HG02981 (cell line): ENCODE measurements around the gene NKX6-2.
"Not testable (repeated sequence)": the region's sequence is repeated elsewhere in the genome, so short reads cannot be mapped to it uniquely, and the experiment has no call there.

ENCODE experiments used
- ATAC-seq: cut with Tn5 transposase; IDR thresholded peaks from one replicate; pipeline ENCODE4 v1.9.1; 2021; ENCODE audit warnings: mild to moderate bottlenecking, moderate library complexity; ENCODE audit not compliant: unreplicated experiment

NKX6-2 gene

DNA sequence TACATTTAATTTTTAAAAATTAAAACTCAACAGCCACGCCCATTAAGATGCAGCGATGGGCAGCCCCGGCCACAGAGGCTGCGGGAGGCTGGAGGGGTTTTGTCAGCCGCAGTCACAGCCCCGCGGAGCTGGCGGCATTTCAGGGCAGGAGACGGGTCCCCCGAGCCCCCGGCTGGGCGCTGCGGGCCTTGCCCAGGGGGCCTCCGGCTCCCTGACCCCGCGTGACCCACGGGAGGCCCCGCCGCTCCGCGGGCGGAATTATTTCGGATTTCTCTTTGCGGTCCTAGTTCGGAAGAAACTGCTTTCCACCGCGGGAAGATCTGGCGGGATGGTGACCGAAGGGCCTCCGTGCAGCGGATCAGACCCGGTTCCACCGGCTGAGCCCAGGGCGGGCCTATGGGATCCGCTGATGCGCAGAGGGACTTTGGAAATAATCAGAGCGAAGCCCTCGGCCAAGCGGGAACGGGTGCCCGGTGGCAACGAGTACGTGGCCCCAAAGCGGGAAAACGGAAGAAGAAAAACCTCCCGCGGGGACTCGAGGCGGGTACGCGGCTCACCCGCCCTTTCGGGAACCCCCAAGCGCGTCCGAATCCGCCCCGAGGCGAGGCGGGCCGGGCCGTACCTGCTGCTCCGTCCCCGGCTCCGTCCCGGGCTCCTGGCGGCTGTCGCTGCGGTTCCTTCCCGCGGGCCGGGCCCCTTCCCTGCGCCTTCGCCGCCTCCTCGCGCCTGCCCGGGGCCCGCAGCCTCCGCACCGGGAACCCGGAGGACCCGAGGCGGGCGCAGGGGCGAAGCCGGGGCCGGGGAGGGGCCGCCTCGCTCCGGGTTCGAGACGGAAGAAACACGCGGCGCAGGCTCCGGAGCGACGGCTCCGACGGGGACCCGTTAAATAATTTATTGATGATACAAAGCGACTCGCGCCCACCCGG is 1.7 kb downstream of the NKX6-2 start:
- no peak for ATAC-seq

DNA sequence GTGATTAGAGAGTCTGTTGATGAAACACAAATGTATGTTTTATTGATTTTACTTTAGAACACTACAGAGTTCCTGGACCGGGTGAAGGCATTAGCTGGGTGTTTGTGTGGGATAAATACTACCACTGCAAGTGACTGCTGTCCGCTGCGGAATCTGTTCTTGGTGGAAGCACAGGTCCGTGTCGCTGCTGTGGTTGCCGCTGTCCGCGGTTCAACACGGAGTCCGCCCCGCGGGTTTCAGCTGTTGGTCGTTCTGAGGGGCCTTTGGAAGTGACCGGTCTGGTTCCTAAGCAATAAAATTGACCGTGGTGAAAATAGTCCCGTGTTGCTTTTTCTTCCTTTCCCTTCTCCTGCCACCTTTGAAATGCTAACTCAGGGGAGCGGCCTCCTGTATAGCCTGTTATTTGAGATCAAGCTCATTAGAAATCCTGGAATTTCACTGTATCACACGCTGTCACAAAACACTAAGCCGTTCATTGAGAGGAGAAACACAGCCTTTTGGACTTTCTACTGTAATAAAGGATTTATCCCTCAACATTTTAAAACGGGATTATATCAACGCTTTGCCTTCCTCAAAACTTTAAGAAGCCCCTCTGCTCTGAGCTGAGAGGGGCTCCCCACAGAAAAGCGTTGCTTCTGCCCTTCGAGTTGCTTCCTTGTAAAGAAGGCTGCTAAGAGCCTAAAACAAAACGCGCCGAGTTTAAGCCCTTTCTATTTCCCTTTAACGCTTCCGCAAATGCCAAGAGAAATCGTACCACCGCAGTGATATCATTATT is 2.6 kb downstream of the NKX6-2 start:
- no peak for ATAC-seq

DNA sequence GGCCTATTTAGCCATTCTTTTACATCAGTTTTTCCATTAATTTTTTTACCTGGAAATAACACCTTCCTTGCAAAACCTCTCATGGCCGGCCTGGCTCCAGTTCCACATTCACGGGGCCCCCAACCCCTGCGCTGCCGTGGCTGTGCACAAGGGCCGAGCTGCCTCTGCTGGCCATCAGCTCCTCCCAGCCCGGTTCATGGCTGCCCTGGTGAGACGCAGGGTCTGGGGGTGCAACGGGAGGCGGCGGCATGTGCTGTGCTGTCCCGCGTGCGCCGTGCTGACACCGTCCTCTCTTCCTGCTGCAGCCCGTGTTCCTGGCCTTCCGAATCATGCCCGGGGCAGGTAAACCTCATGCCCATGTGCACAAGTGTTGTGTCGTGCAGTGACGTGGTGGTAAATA is 4.4 kb downstream of the NKX6-2 start:
- ATAC-seq = no peak

DNA sequence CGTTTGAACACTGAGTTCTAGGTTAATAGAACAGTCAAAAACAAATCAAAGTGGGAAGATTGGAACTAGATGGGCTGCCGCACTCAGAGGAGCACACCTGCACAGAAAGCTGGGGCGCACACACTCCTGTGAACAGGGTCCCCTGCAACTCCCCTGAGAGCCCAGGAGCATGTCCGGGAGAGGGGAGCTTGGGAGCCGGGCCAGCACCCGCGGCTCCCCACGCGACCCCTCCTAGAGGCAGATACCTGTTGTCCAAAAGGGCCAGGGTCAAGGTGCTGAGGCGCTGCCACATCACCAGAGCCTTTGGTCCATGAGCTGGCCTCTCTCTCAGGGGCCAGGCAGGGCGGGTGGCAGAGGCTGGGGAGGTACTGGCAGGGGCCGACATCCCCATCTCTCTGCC is 5.6 kb downstream of the NKX6-2 start:
- ATAC-seq = no peak

DNA sequence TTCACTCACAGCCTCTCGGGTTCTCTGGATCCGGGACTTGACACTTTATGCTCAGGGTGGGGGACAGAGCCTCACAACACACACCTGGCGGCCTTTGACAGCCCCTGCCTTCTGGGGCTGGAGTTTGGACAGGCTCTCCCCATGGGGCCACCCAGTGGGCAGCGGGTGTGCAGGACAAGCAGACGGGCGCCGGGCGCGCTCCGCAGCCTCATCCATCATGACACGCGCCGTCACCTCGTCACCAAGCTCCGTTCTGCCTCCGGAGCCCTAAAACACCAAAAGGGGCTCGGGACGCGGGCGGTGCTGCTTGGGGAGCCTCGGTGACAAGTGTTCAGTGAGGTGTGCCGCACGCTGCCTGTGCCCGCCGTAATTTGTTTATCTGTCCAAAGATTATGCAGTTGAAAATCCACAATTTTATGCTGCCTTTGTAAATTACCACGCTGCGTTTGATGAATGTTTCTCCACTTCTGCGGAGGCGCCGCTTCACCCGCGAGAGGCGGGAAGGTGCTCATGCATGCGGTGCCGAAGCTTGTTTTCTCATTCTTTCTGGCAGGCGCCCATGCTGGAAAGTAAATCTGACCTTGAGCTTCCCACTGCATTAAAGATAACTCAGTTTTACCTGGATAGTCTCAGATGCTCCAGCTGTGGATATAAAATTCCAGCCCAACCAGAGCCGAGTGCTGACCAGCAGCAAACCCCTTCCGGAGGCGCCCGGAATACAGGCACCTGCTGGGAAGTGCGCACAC is 6.2 kb downstream of the NKX6-2 start:
- ATAC-seq = no peak

DNA sequence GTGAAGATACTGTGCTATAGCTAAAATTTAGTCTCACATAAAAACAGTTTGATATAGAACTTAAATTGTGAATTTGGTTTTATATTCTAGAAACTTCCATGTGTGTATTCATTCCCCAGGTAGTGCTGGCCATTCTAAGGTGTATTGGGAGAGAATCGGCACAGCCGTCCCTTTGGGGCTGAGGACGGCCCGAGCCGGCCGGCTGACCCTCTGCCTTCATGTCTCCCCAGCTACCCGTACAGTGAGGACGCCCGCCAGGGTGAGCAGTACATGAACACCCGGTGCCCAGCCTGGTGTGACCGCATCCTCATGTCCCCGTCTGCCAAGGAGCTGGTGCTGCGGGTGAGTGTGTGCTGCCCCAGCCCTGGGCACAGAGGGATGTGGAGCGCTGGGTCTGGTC is 8.5 kb downstream of the NKX6-2 start:
- no peak for ATAC-seq

DNA sequence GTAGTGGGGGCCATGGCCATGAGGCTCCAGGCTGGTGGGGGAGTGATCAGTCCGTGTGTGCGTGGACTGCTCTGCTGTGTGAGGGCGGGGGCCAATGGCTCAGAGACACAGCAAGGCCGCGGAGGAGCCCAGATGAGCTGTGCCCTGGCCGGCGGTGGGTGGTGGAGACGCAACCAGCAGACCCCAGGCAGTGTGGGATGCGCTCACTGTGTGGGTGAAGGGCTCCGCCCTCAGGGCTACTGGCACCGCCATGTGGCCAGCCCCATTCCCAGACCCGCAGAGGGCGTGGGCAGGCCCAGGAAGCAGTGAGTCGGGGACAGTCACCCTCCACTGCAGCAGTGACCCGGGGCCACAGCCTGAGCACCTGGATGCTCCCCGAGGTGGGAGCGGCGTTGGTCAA is 9.1 kb downstream of the NKX6-2 start:
- no peak for ATAC-seq

DNA sequence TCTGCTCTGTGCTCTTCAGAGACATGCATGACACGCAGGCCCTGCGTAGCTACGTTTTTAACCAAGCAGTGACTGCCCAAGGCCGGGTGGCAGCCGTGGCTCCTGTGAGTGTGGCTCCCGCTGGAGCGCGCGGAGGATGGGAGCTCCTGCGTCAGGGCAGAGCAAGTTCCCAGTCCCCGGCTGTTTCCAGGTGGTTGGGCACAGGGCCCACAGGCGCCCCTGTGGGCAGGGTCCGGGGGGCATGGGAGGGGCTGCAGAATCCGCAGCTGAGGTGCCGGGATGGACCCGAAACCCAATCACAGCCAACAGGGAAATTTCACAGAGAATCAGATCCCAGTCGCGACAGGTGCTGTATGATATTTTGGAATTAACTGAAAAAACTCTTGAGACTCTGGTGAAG is 9.8 kb downstream of the NKX6-2 start:
- no peak for ATAC-seq

DNA sequence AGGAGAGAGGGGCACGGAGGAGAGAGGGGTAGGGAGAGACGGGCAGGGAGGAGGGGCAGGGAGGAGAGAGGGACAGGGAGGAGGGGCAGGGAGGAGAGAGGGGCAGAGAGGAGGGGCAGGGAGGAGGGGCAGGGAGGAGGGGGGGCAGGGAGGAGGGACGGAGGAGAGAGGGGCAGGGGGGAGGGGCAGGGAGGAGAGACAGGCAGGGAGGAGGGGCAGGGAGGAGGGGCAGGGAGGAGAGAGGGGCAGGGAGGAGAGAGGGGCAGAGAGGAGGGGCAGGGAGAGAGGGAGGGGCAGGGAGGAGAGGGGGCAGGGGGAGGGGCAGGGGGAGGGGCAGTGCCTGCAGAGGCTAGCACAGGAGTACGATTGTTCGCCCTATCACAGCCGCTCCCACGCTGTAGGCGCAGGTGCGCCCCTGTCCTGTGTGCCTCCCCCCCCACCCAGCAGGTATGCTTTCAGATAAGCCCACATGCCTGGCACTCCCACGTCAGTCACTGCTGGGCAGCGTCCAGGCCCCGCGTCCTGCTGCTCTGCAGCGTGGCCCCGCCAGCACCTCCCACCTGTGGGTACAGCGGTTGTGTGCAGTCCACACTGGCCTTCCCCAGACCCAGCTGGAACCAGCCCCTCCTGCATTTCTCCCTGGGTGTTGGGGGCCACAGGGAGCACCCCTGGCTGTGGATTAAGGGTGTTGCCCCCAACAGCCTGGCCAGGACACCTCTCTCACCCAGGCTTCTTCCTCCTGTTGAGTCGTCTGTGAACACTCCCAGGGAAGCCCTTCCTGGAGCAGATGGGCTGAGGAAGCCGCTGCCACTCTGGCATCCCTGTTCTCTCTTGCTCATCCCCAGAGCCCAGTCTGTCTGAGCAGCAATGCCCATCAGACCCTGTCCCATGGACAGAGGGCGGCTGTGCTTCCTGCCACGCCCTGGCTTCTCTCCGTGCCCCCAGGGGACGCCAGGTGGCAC is 10.8 kb downstream of the NKX6-2 start:
- no peak for ATAC-seq

DNA sequence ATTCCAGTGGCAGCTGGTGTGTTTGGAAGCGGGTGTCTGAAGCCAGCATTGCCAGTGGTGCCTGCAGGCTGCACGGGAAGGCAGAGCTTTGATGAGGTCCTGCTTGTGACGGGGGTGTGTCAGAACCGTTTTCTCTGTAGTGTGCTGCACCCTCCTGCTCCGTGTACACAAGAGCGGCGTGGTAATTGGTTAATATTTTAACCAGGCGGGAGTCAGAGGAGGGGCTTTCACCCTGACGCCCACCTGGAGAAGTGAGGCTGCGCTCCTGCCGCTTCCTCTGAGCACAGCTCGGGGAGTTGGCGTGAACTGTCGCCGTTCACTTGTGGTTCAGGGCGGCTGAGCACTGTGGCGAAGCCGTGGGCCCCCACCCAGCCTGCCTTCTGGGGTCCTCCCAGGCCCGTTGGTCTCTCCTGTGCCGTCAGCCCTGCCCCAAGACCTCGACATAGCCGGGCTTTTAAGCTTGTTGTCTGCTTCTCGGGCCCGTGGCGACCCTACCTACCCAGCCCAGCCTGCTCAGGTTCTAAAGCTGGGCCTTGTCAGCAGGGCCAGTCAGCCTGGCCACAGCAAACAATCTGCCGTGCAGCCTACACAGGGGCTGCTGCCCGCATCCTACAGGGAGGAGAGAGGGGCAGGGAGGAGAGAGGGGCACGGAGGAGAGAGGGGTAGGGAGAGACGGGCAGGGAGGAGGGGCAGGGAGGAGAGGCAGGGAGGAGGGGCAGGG is 11.6 kb downstream of the NKX6-2 start:
- ATAC-seq = no peak

DNA sequence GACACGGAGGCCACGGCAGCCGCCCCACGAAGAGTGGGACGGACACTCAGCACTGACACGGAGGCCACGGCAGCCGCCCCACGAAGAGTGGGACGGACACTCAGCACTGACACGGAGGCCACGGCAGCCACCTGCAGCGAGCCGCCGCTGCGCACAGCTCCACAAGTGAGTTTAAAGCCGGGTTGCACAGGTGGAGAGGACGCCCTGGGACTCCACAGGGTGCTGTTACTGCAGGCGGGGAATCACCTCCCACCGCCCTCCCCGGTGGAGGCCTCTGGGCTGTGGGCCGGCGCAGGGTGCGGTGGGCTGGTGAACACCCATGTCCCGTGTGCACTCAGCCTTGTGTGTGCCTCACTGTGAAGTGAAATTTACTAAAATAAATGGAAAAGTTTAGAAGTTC is 13.1 kb downstream of the NKX6-2 start:
- ATAC-seq = not testable (repeated sequence)

DNA sequence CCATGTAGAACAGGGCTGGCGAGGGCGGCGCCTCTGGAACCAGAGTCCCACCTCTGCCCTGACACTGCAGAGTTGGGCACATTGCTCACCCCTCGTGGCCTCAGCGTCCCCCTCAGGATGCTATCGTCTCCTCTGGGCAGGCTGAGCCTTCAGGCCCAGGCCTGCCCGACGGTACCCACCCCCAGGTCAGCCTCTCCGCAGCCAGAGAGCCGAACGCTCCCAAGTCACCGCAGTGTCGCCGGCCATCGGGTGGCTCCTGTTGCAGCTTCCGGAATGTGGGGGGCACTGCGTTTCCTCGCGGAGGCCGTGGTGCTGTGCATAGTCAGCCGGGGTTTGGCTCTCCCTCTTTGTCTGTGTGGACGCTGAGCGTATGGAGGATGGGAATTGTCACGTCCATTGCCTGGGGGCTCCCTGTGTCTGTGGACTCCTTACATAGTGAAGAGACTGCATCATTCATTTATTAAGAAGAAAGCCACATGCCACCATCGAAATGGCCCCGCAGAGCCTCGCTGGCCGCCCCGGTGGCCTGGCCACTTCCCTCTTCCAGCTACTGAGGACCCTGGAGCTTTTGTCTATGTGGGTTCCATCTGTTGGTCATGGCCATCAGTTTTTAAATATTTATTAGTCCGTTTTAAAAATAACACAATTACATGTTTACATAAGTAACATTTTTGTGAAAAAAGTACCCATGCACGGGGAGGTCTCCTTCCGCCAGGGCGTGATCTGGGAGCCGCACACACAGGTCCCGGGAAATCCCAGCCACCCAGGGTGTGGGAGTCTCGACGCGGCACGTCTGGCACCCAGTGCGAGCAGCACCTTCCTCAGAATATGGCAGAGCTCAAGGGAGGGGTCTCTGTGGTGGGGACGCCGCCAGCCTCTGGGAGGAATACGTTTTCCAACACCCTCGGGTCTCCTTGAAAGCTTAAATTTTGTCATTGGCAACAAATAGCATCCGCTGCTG is 15.6 kb downstream of the NKX6-2 start:
- no peak for ATAC-seq

DNA sequence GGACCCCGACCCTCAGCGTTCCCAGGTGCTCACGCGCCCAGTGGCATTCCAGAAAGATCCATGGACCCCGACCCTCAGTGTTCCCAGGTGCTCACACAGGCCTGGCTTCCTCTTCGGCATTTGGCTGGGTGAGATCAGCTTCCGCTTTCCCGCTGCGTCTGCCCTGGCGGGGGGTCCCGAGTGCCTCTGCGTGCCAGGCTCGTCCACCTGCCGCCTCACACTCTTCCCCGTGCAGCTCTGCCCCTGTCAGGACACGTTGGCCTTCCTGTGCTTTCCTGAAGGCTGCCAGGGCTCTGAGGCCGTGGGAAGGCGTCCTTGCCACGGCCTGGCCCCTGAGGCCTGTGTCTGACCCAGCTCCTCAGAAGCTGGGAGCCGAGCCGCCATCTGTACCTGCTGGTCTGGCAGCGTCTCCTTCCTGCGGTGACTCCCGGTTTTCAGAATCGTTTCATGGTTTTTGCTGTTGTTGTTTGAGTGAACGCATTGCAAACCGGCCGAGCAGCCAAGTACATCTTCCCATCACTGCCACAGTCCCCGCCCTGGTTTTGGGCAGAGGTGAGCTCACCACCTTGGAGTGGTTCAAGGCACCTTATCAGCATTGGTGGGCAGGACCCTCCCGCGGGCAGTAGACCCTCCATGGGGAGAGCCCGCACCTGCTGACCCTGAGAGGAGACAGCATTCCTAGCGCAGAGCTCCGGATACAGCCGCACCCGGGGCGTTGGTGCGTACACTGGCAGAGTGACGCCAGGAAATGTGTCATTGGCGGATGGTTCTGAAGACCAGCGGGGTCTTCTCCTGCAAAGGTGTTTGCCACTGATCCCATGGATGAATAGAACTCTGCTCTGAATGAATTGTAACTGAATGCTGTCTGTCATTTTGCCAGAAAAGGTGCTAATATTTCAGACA is 17.4 kb downstream of the NKX6-2 start:
- ATAC-seq = no peak

DNA sequence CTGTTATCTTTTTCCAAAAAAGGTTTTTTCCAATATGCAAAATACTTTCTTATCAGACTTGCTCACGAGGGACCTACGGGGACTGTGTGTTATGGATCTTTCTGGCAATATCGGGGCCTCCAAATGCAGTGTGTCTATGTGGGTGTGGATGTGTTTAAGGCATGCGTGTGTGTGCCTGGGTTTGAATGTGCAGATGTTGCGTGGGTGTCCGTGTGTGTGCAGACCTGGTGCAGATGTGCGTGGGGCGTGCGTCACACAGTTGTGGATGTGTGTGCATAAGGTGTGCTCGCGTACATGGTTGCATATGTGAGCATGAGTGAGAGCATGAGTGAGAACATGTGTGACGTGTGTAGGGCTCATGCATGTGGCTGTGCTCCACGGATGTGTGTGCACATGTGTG is 19.7 kb downstream of the NKX6-2 start:
- ATAC-seq = no peak

DNA sequence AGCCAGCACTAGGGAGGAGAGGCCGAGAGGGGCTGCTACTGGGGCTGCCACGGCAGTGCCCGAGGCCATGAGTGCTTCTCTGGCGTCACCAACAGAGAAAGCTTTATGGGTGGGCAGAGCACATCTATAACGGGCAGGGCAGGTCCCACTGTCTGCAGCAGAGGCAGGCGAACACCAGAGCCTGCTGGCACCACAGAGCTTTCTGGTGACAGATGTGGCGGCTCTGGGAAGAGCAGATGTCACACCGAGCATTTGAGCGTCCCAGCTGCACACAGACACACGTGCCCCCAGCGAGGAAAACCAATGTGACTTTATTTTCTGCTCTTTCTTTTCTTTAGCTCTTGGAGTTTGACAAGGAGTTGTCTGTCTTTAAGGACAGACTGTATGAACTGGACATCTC is 20.5 kb downstream of the NKX6-2 start:
- no peak for ATAC-seq

DNA sequence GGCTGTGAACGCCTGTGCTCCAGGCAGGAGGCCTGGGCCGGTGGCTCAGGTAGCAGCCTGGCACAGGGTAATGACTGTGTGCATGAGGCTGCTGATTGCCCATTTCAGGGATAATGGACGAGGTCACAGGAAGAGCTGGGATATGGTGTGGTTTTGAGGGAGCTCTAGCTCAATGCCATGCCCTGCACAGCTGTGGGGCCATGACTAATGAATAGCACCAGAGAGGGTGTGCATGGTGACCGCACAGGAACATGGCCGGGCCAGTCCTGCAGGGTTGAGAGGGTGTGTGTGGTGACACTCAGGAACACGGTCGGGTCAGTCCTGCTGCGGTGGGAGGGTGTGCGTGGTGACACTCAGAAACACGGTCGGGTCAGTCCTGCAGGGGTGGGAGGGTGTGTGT is 21.8 kb downstream of the NKX6-2 start:
- no peak for ATAC-seq

DNA sequence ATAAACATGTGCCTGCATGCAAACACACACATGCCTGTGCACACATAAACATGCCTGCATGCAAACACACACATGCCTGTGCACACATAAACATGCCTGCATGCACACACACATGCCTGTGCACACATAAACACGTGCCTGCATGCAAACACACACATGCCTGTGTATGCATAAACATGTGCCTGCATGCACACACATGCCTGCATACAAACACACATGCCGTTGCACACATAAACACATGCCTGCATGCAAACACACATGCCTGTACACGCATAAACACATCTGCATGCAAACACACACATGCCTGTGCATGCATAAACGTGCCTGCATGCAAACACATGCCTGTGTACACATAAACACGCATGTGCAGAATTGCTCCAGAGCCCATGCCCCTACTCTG is 22.4 kb downstream of the NKX6-2 start:
- ATAC-seq = no peak

DNA sequence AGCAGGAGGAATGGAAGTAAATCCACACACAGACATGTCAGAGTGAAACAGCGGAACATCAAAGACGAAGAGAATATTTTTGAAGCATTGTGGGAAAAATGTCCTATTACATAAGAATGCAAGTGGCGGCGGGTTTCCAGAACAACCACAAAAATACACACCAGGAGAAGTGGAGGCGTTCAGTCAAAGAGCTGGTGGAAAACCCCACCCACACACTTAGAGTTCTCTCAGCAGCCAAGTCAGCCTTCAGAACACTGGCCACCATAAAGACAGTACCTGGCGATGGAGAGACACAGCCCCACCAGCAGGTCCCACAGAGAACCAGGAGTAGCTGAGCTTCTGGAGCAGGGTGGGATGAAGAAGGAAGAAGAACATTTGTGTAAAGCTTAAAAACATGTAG is 23.7 kb downstream of the NKX6-2 start:
- ATAC-seq = no peak
